Ishikawa (cell line): ENCODE results near the gene SLC5A9.

Source experiments
- EGR1 ChIP-seq: IDR thresholded peaks from 2 replicates; pipeline ENCODE4 v1.6.1; 2012
- ZBTB7A ChIP-seq: IDR thresholded peaks from 2 replicates; pipeline ENCODE4 v1.6.1; 2012; ENCODE audit warnings: low read depth

DNA sequence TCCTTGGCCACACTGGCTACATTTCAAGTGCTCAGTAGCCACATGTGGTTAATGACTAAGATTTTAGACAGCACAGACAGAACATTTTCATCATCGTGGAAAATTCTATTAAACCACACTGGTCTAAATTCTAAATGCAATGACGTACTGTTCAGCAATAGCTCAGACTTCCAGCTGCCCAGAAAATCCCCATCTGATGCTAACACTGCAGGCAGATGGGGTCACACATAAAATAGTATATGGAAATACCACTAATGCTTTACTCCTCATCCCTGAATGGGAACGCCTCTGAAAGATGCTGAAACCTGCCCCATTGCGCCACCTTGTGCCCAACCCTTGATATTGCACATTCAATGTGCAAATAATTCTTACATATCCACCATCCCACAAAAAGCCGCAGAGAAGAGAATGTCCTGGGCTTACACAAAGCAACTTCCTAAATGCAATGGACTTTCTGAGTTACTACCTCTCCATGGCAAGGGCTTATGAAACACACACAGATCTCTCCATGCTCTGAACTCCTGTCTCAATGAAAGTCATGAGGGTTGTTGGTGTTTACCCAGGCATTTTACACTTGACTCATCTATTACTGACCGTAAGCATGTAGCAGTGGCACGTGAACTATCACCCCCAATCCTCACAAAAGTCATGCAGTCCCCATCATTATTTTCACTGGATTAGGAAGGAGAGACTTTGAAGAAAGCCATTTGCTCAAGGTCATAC is 20.3 kb upstream of the SLC5A9 start:
- no peak for TF ChIP-seq ZBTB7A
- no peak for TF ChIP-seq EGR1
